HL-60 (cell line): ENCODE data around the gene UFD1.

ENCODE experiments used
- DNase-seq, 2 experiments: peaks; one replicate each; pipeline ENCODE4 v3.0.0-alpha.2; 2010 to 2020; ENCODE audit warnings: low read depth in 1 of 2, low spot score in 1 of 2
- H3K27ac ChIP-seq: fragments of 250-450 bp; sonication (Bioruptor Pico); replicated peaks from 2 replicates; pipeline ENCODE4 v1.5.1; 2020; ENCODE audit warnings: mild to moderate bottlenecking, moderate library complexity
- H3K27me3 ChIP-seq: fragments of 250-450 bp; sonication (Bioruptor Pico); 2 replicates; pipeline ENCODE4 v1.5.1; 2021; ENCODE audit warnings: mild to moderate bottlenecking, moderate library complexity; ENCODE audit not compliant: insufficient read depth, poor library complexity, severe bottlenecking
- H3K4me3 ChIP-seq: replicated peaks from 2 replicates; pipeline ENCODE4 v1.5.1; 2011; ENCODE audit warnings: mild to moderate bottlenecking, control low read depth, low read length; ENCODE audit not compliant: insufficient read depth
- GABPA ChIP-seq: IDR thresholded peaks from 2 replicates; pipeline ENCODE4 v1.6.1; 2012; ENCODE audit warnings: low read depth
- POLR2AphosphoS5 ChIP-seq: IDR thresholded peaks from 2 replicates; pipeline ENCODE4 v1.6.1; 2012; ENCODE audit warnings: low read depth
- SPI1 ChIP-seq: IDR thresholded peaks from 2 replicates; pipeline ENCODE4 v1.6.1; 2012; ENCODE audit warnings: low read depth, mild to moderate bottlenecking, borderline replicate concordance
- TF ChIP-seq, protein P1 (sequence below): IDR thresholded peaks from one replicate; pipeline ENCODE4 v1.5.1; 2011; ENCODE audit warnings: low read length, control low read depth, inconsistent platforms; ENCODE audit not compliant: insufficient read depth
- TF ChIP-seq, protein P2 (sequence below): IDR thresholded peaks from 2 replicates; pipeline ENCODE4 v1.6.1; 2012; ENCODE audit warnings: low read depth; ENCODE audit not compliant: insufficient replicate concordance

The UFD1 gene

DNA sequence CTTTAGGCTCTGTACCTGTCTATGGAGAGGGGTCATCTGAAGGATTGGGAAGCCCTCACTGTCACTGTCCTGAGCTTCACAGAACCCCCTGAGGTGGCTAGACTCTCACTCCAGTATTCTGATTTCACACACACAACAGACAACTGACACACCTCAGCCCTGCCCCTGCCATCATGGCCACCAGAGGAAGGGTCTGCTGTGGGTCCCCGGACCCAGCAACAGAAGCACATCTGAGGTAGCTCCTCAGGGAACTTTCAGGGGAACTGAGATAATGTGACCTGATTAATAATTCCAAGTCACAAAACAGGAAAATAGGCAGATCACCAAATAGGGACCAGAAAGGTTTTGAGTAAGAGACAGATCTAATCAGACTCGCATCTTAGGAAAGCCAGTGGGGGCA lies 24.0 kb downstream of the UFD1 start:
- TF ChIP-seq POLR2AphosphoS5 (no peak), GABPA (no peak), SPI1 (no peak)
- TF ChIP-seq, protein P1, sequence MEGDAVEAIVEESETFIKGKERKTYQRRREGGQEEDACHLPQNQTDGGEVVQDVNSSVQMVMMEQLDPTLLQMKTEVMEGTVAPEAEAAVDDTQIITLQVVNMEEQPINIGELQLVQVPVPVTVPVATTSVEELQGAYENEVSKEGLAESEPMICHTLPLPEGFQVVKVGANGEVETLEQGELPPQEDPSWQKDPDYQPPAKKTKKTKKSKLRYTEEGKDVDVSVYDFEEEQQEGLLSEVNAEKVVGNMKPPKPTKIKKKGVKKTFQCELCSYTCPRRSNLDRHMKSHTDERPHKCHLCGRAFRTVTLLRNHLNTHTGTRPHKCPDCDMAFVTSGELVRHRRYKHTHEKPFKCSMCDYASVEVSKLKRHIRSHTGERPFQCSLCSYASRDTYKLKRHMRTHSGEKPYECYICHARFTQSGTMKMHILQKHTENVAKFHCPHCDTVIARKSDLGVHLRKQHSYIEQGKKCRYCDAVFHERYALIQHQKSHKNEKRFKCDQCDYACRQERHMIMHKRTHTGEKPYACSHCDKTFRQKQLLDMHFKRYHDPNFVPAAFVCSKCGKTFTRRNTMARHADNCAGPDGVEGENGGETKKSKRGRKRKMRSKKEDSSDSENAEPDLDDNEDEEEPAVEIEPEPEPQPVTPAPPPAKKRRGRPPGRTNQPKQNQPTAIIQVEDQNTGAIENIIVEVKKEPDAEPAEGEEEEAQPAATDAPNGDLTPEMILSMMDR, result no peak
- TF ChIP-seq, protein P2, sequence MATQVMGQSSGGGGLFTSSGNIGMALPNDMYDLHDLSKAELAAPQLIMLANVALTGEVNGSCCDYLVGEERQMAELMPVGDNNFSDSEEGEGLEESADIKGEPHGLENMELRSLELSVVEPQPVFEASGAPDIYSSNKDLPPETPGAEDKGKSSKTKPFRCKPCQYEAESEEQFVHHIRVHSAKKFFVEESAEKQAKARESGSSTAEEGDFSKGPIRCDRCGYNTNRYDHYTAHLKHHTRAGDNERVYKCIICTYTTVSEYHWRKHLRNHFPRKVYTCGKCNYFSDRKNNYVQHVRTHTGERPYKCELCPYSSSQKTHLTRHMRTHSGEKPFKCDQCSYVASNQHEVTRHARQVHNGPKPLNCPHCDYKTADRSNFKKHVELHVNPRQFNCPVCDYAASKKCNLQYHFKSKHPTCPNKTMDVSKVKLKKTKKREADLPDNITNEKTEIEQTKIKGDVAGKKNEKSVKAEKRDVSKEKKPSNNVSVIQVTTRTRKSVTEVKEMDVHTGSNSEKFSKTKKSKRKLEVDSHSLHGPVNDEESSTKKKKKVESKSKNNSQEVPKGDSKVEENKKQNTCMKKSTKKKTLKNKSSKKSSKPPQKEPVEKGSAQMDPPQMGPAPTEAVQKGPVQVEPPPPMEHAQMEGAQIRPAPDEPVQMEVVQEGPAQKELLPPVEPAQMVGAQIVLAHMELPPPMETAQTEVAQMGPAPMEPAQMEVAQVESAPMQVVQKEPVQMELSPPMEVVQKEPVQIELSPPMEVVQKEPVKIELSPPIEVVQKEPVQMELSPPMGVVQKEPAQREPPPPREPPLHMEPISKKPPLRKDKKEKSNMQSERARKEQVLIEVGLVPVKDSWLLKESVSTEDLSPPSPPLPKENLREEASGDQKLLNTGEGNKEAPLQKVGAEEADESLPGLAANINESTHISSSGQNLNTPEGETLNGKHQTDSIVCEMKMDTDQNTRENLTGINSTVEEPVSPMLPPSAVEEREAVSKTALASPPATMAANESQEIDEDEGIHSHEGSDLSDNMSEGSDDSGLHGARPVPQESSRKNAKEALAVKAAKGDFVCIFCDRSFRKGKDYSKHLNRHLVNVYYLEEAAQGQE, result no peak
- no peak overlapping the region for H3K27ac ChIP-seq
- DNase-seq, result no peak
- H3K27me3 ChIP-seq, result no peaks in the 10 kb centered on the region
- no peak overlapping the region for H3K4me3 ChIP-seq

DNA sequence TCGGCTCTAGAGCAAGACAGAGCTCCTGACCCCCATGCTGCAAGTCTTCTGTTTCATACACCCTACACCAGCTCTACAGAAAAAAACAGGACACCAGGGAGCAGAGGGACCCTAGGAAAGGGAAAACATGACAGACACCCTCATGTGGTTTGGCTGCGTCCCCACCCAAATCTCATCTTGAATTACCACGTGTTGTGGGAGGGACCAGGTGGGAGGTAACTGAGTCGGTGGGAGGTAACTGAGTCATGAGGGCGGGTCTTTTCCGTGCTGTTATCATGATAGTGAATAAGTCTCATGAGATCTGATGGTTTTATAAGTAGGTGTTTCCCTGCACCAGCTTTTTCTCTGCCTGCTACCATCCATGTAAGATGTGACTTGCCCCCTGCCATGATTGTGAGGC lies 24.8 kb downstream of the UFD1 start:
- no peak overlapping the region for H3K27ac ChIP-seq
- DNase-seq, result no peak

DNA sequence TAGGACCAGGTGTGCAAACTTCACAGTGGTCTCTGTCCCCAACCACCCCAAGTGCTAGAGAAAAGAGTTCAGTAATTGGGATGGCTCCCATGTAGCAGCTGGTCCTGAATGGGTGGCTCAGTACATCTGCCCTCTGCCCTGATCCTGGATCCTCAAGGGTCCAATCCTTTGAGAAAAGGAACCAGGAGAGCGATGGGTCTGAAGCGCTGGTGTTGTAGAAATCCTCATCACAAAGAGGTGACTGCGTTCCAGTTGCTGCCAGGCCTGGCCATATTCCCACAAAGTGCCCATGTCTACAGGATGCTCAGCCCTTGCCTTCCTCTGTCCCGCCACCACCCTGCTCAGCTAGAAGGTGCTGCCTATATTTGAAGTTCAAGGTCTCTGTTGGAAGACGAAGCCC lies 25.3 kb downstream of the UFD1 start:
- TF ChIP-seq GABPA (no peak), SPI1 (no peak), POLR2AphosphoS5 (no peak)
- TF ChIP-seq, protein P1, result no peak
- TF ChIP-seq, protein P2, result no peak
- no peaks in the 10 kb centered on the region for H3K27me3 ChIP-seq
- no peak overlapping the region for H3K4me3 ChIP-seq

More for the DNA sequence above, 24.8 kb downstream of the UFD1 start:
- Histone ChIP-seq H3K4me3 (no peak overlapping the region), H3K27me3 (no peaks in the 10 kb centered on the region)
- TF ChIP-seq SPI1 (no peak), POLR2AphosphoS5 (no peak), GABPA (no peak)
- TF ChIP-seq, protein P1, result no peak
- TF ChIP-seq, protein P2, result no peak

More for the DNA sequence above, 25.3 kb downstream of the UFD1 start:
- no peak for DNase-seq
- no peak overlapping the region for H3K27ac ChIP-seq
